ENCODE measurements around the gene ASB1.

Gene ASB1

DNA sequence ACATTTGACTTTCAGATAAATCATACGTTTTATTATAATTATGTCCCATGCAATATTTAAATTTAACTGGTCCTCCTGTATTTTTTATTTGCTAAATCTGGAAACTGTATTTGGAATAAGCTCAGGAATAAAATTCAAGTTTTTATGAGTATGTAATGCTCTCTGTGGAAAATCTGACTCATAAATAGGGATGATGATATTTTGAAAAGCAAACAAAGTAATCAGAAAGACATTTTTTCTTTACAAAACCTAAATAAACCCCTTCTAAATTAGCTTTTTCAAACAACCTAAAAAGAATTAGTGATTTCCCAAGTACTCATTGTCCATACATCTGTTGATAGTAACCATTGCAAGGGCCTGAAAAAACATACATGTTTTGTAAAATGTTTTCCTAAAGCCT is 41.1 kb downstream of the ASB1 start:
- no peak for DNase-seq (ENCODE audit: low spot score)

DNA sequence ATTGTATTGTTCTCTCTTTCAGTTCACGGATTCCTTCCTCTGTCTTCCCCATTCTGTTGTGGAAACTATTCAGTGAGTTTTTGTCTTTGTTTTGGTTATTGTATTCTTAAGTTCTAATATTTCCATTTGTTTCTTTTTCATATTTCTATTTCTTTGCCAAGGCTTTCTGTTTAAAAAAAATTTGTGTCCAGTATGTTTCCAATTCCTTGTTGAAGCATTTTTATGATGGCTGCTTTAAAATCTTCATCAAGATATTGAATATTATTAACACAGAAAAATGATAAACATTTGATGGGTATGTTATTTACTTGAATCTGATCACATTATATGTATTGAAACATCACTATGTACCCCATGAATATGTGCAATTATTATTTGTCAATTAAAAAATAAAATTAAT is 42.4 kb downstream of the ASB1 start:
- DNase-seq (ENCODE audit: low spot score): no peak

DNA sequence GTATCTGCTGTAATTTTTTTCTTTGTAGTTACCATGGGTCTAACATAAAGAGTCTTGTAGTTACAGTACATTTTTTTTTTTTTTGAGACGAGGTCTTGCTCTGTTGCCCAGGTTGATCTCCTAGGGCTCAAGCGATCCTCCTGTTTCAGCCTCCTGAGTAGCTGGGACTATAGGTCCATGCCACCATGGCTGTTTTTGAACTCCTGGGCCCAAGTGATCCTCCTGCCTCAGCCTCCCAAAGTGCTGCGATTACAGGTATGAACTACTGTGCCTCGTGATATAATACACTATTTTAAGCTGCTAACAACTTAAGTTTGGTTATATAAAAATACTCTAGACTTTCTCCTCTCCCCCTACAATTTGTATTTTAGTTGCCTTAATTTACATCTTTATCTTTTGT is 46.3 kb downstream of the ASB1 start:
- DNase-seq (ENCODE audit: low spot score): no peak

DNA sequence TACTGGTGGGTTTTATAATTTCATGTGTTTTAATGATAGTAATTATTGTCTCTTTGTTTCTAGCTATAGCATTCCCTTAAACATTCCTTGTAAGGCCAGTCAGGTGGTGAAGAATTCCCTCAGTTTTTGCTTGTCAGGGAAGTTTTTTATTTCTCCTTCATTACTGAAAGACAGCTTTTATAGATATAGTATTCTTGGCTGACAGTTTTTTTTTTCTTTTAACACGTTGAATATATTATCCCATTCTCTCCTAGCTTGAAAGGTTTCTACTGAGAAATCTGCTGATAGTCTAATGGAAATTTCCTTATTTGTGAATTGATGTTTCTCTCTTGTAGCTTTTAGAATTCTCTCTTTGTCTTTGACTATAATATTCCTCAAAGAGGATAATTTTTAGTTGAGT is 46.8 kb downstream of the ASB1 start:
- no peak for DNase-seq (ENCODE audit: low spot score)

DNA sequence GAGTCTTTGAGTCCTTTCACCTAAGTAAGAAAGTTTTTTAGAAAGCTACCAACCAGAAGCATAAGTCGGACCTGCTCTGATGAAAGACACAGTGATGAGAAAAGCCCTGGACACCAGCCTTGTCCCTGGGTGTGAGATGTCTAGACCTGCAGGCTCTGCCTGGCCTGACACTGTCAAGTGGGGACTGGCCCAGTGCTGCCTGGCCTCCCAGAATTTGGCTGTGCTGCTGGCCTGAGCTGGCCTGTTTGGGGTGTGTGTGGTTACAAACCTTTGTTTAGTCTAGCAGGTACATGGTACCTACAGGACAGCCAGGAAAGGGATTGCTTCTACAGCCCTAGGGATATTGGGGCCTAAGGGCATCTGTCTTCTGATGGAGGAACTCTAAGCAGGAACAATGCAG is 48.3 kb downstream of the ASB1 start:
- no peak for DNase-seq (ENCODE audit: low spot score)

DNA sequence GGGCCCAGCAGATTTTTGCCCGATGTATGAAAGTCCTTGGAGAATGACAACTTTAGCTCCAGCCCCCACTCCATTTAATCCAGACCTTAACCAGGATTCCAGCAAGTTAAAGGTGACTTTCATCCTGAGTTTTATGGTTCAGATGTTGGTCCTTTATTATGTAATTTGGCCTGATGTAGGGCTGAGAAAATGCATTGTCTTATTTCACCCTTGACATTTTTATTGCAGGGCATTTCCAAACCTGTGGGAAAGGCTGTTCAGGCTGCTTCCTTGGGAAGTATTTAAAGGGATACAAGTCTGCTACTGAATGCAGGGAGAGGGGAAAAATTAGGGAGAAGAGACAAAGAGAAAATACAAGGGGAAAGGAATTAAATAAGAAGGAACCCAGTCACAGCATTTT is 48.8 kb downstream of the ASB1 start:
- DNase-seq (ENCODE audit: low spot score): no peak

DNA sequence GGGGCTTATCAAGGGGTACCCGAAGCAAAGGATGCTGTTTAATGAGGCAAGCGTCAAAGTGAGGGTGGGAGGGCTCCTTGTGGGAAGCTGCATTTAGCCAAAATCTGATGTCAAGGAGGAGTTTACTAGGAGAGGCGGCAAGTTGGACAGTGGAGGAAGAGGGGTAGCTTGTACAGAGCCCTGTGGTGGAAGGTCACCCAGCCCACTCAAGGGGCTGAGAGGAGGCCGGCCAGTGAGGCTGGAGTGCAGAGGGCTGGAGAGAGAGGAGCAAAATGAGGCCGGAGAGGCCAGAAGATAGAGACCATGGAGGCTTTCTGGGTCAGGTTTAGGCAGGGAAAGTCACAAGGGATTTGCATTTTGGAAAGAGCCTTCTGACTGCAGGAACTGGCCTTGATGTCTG is 49.5 kb downstream of the ASB1 start:
- DNase-seq (ENCODE audit: low spot score): no peak

DNA sequence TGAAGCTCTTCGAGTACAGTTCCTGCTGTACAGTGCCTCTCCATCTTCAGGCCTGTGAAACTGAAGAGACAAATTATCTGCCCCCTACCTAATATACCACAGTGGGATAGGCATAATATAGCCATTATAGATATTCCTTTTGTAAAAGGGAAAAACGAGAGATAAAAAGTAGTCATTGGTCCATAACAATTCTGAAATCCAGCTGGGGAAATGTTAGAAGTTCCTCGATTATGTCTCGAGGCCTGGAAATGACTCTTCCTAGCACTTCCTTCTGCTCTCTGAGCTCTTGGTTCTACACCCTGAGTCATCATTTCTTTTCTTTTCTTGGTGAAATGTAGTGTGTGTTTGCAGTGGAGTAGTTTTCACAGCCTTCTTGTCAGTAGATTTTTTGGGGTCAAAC is 51.5 kb downstream of the ASB1 start:
- DNase-seq (ENCODE audit: low spot score): no peak

DNA sequence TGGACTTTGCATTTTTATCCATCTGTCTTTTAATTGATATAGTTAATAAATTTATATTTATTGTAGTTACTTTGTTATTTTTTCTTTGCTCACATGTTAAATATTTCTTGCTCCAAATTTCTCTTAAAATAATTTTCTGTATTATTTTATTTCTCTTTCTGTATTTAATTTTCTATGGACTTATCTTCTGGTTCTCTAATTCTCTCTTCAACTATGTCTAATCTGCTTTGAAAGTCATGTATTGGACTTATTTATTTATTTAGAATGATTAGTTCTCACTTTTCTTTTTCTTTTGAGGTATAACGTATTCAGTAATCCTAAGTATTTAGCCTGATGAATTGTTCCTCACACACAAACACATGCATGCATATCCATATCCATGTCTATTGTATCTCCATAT is 53.1 kb downstream of the ASB1 start:
- no peak for DNase-seq (ENCODE audit: low spot score)

DNA sequence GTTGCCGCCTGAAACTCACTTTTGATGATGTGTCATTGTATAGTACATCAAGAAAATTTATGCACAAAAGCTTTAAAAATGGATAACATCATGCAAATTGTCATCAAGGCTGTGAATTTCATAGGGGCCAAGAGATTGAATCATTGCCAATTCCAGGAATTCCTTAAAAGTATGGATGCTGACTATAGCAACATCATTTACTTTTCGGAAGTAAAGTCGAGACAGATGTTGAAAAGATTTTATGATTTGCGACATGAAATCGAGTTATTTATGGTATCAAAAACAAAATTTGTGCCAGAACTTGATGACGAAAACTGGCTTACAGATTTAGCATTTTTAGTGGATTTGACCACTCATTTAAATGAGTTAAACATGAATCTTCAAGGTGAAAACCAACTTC is 56.3 kb downstream of the ASB1 start:
- no peak for DNase-seq (ENCODE audit: low spot score)

DNA sequence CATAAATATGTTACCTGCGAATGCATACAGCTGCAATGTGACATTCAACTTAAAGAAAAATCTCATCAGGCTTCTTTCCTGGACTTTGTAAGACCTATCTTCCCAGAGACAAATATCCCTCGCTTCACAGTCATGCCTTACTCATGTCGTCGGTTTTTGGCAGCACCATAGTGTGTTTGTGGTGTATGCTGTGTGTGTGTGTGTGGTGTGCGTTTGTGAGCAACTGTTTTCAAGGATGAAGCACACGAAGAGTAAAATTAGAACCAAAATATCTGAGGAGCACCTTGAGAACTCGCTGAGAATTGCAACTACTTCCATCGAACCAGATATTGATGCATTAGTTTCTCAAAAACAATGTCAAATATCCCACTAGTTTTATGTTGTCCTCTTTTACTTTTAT is 56.9 kb downstream of the ASB1 start:
- no peak for DNase-seq (ENCODE audit: low spot score)

DNA sequence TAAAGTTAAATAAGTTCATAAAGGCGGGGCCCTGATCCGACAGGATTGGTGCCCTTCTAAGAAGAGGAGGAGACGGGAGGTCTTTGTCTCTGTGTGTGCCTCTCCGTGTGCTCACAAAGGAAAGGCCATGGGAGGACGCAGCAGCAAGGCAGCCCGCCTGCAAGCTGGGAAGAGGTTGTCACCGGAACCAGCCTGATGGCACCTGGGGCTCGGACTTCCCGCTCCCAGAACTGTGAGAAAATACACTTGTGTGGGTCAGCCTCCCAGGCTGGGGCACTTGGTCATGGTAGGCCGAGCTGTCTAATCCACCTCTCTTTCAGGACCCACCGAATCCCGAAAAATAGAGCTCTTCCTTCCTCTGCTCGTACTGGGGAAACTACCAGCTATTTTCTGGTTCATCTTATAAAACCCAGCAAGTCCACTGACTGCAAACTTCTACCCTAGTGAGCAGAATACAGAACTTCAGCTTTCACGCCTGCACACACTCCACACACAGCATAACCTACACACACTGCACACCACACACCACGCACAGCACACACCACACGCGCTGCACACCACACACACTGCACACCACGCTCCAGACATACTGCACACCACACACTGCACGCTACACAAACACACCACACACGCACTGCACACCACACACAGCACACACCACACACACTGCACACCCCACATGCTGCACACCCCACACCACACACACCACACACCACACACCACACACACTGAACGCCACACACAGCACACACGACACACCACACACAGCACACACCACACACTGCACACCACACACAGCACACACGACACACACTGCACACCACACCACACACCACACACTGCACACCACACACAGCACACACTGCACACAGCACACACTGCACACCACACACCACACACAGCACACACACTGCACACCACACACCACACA is 58.1 kb downstream of the ASB1 start:
- DNase-seq (ENCODE audit: low spot score): no peak

DNA sequence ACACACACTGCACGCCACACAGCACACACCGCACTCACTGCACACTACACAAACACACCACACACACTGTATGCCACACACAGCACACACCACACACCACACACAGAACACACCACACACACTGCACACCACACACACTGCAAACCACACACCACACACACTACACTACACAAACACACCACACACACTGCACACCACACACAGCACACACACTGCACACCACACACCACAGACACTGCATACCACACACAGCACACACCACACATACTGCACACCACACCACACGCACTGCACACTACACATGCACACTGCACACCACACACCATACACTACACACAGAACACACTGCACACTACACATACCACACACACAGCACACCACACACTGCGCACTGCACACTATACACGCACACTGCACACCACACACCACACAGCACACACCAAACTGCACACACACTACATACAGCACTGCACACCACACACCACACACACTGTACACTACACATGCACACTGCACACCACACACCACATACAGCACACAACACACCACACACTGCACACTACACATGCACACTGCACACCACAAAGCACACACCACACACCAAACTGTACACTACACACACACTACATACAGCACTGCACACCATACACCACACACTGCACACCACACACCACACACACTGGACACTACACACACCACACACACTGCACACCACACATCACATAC is 59.6 kb downstream of the ASB1 start:
- no peak for DNase-seq (ENCODE audit: low spot score)

DNA sequence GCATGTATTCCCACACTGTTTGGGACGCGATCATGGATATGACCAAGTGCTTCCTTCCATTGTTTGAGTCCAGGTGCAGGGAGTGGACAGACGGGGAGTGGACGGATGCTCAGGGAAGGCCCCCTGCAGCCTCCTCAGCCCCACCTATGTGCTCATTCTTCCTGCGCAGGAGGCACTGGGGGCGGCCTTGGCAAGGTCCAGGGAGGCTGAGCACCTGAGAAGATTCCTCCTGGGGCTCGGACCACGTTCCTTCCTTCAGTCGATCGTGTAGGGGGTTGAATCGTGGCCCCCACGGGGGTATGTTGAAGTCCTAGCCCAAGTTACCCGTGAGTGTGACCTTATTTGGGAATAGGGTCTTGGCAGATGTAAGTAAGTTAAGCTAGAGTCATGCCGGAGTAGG is 60.4 kb downstream of the ASB1 start:
- DNase-seq (ENCODE audit: low spot score): no peak

DNA sequence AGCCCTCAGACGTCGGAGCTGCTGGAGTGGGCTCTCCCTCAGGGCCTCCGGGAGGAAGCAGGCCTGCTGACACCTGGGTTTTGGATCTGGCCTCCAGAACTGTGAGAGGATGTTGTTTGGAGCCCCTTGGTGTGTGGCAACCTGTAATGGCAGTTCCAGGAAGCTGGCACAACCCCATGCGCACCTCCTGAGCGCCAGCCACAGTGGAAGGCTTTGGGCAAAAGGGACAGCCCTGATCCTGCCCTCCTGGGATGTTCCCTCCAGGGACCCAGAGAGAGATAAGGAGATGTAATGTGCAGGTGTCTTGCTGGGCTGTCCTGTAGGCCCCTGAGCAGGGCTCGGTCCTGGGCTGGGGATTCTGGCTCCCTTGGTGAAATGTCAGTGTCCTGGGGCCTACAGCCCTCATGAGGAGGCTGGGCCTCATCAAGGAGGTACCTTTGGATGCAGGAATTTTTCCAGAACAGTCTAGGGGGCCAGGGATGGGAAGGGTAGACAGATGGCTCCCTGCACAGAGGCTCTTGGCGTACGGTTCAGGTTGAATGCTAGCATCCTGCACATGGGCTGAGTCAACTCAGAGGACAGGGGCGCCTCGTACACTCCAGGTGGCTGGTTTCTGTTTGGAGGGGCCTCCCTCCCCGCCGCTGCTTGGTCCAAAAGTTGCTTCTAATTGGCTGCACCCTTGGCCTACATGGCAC is 61.1 kb downstream of the ASB1 start:
- DNase-seq (ENCODE audit: low spot score): no peak

DNA sequence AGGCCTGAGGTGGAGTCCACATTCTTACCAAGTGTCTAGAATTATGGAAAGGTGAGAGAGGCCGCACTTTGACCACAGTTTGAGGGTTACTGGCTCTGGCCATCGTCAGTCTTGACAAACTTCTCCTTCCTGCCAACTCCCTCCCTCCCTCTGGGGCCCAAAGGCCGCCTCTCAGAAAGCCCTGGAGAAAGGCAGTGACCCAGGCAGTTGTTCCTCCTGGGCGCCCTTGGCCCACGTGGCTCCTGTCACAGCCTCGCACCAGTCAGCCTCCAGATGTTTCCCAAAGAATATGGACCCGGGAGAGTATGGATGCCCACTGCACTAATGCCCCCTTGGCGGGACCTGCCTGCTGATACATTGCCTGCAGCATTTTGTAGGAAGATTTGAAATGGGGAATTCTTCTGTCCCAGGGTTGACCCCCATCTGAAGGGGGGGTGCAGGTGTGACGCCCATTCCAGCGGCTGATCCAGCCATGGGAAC is 61.7 kb downstream of the ASB1 start:
- DNase-seq (ENCODE audit: low spot score): no peak

DNA sequence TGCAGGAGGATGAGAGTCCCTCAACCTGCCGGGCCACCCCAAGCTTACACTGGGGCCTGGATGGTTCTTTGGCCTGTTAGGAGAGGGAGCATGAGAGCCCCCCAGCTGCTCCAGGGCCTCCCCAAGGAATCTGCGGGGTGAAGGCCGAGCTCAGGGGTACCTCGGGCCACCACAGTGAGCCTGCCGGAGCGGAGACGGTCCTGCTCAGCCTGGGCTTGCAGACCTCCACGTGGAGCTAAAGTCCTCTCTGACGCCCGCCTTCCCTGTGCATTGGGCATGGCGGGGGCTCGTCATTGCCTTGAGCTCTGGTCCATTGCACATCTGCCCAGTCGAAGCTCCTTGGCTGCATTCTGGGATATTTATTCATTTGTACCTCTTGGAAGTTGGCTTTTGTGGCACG is 62.7 kb downstream of the ASB1 start:
- no peak for DNase-seq (ENCODE audit: low spot score)

DNA sequence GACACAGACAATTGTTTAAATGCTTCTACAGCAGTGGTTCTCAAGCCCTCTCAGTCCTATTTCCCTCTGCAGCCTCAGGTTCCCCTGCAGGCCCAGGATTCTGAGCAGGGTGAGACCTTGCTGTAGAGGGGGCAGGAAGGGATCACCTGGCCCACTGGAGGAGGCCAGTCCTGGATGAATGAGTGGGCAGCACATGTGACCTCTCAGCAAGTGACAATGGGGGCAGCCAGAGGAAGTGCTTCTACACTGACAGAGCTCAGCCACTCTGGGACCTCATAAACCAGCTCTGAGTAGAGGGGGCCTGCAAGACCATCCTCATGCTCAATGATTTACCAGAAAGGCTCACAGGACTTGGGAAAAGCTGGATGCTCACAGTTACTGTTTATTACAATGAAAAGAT is 63.2 kb downstream of the ASB1 start:
- no peak for DNase-seq (ENCODE audit: low spot score)

DNA sequence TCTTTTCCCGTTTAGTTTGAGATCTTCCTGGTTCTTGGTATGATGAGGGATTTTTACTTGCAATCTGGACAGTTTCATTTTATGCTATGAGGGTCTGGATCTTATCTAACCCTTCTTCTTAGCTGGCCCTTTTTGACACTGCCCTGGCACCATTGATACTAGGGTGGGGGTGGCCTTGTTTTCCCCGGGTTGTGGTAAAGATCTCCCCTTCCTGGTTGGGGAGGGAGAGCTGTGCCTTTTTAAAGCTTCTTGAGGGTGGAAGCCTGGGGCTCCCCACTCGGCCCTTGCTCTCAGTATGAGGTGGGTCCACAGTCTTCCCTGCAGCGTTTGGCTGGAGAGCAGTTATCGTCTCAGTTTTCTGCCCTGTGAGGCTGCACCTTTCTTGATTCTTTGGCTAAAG is 66.1 kb downstream of the ASB1 start:
- no peak for DNase-seq (ENCODE audit: low spot score)

DNA sequence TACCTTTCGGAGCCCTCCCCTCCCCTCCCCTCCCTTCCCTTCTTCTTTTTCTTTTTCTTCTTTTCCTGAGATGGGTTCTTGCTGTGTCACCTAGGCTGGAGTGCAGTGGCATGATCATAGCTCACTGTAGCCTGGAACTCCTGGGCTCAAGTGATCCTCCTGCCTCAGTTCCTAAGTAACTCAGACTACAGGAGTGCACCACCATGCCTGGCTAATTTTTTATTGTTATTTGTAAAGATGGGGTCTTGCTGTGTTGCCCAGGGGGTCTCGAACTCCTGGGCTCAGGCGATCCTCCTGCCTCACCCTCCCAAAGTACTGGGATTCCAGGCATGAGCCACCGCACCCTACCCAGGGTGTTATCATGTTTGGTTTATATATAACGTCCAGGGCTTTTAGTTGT is 66.7 kb downstream of the ASB1 start:
- DNase-seq (ENCODE audit: low spot score): no peak

DNA sequence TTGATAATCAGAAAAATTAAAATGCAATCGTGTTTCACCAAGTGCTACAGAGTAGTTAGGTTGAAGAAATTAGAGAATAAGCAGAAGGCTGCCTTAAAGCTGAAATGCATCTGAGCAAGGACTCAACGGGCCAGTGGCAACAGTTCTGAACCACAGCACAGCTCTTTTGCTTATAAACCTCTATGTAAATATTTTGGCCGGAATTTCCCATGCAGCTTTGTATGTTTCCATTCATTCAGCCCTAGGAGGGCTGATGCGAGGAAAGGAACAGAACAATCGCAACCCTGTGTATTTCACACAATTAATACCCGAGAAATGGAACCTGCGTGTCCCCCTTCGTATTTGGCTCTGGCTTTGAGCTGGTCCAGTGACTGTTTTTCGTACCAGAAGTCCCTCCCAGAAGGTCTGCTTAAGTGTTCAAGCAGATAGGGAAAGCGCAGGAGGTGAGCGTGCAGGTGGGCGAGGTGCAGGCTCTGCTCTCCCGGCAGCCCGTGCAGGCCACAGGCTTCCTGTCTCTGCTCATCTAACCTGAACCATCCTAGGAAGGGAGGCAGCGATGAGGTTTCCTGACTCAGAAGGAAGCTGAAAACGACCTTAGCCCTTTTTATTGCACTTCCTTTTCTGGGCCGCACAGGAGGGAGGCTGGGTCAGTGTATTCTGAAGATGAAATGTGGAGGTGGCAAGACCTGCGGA is 67.3 kb downstream of the ASB1 start:
- no peak for DNase-seq (ENCODE audit: low spot score)

DNA sequence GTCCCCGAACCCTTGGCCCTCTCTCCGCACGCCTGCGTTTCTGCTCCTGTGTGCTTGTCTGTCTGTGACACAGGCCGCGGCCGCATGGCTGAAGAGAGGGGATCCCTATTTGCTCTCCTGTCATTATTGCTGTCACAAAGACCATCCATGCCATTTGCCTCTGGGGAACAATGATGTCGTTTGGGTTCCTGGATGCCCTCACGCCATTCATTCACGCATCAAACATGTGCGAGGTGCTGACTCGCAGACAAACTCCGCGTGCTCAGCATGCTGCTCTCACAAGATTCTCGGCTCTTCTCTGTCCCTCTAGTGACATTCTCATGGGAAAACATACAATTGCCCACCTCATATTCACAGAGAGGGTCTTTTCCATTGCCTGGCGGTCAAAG is 67.8 kb downstream of the ASB1 start:
- no peak for DNase-seq (ENCODE audit: low spot score)

Data from GM03348 (cell line).